Esophagus squamous epithelium (tissue), 4 donors: ENCODE data around the gene PTPRN2.

ENCODE experiments used
- CTCF ChIP-seq, 6 experiments: fragments of 450-650 bp in 4 of 6; fragments of 200-600 bp in 2 of 6; sonication (generic) in 2 of 6; IDR thresholded peaks; one replicate each; pipeline ENCODE4 v1.5.1; 2016 to 2019; ENCODE audit warnings: antibody characterized with exemption in 6 of 6, mild to moderate bottlenecking in 4 of 6, moderate library complexity in 4 of 6
- POLR2A ChIP-seq, 4 donors: fragments of 450-650 bp; IDR thresholded peaks; one replicate each; pipeline ENCODE4 v1.6.1; 2017; ENCODE audit warnings: antibody characterized with exemption in 4 of 4, mild to moderate bottlenecking in 4 of 4, moderate library complexity in 3 of 4

GRCh38 chr7:158311791-158312190, 275.8 kb downstream of the PTPRN2 start:
- TF ChIP-seq CTCF (IDR thresholded peaks at IDR 0.05) (no peak), POLR2A (IDR thresholded peaks at IDR 0.05) (no peak)
